Heart left ventricle (tissue), 13 donors: ENCODE measurements around the gene STIM2.
"Not testable (repeated sequence)": the region's sequence is repeated elsewhere in the genome, so short reads cannot be mapped to it uniquely, and the experiment has no call there.

ENCODE experiments used
- CTCF ChIP-seq, 12 donors: fragments of 200-600 bp; sonication (generic) in 4 of 12; IDR thresholded peaks; one replicate each; pipeline versions ENCODE4 v1.5.0 to v1.8.0; 2018 to 2022; ENCODE audit warnings: antibody characterized with exemption in 12 of 12, mild to moderate bottlenecking in 5 of 12
- POLR2A ChIP-seq, 2 donors: fragments of 450-650 bp; IDR thresholded peaks; one replicate each; pipeline ENCODE4 v1.6.1; 2017; ENCODE audit warnings: antibody characterized with exemption in 2 of 2, mild to moderate bottlenecking in 2 of 2, moderate library complexity in 2 of 2
- donor health status: ischemic (EF 13 %, LVEDD 7.1; RV severe dilation, severe dysfunction).
- donor health status: DM: no; HTN: yes; CAD: no.
- donor health status: DM: no; HTN: no; CAD: no.
- donor health status: ischemic (EF 25% LVEDD 6.9; RV normal size, moderate dysfunction).
- donor health status: ischemic (EF 25% LVEDD 5.7; RV mildly dilated, moderate dysfunction).
- donor health status: ischemic (EF 35%, LVEDD 5.7; RV mildly dilated, moderate dysfunction).
- donor health status: nonischemic (EF 11% LVEDD 7.7; RV severe dilation, severe dysfunction).
- donor health status: DM: yes; HTN: yes; CAD: no.
- donor health status: PGD.
- donor health status: ischemic (EF 29% LVEDD 5.4; RV normal size, mild dysfunction).
- donor health status: nonischemic (EF 23%, LVEDD 6.1; RV moderate dilation, normal function).

- TF ChIP-seq CTCF, POLR2A (IDR thresholded peaks at IDR 0.05): not testable (repeated sequence)
Observed at GRCh38 chr4:26822974-26823373, 37.7 kb upstream of the STIM2 start.
